ENCODE results near the gene EZR.

EZR gene

GRCh38 chr6:158725704-158726103 is 93.5 kb downstream of the EZR start:
- DNase-seq (ENCODE audit: low spot score), result no peak

DNA sequence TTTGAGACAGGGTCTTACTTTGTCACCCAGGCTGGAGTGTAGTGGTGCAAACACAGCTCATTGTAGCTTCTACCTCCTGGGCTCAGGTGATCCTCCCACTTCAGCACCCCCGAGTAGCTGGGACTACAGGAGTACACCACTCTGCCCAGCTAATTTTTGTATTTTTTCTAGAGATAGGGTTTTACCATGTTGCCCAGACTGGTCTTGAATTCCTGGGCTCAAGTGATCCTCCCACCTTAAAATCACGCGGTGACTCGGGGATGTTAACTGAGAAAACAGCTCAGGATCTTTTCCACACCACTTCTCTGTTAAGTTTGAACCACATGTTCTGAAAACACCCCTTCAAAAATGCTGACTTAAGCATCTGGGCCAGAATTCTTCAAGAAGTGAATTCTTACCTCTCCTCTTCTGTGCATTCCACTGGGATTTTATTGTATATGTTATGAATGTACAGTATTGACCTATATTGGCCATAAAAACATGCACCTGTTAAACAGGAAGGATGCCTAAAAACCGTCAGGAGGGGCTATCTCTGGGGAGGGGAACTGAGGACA is 96.9 kb downstream of the EZR start:
- no peak for DNase-seq (ENCODE audit: low spot score)

GRCh38 chr6:158718461-158719046 is 100.6 kb downstream of the EZR start:
- DNase-seq (ENCODE audit: low spot score), result peak; percentile 57

- no peak for DNase-seq (ENCODE audit: low spot score)
Observed at GRCh38 chr6:158717341-158718330, 101.5 kb downstream of the EZR start.

Data from HuH-7.5 (cell line).